Gastrocnemius medialis (tissue), 4 donors: ENCODE measurements around the gene AOC2. TPM values are rescaled to one million over a fixed set of nuclear protein-coding genes. Genes with fewer than 3 reads are reported as not detected.
A peak's percentile ranks its signal among the peaks of the same experiment; 100 is the strongest.

ENCODE experiments used
- ATAC-seq, 2 donors: fragments of 150-250 bp; one replicate each; pipeline ENCODE4 v1.9.1; 2016
- DNase-seq, 2 donors: peaks; one replicate each; pipeline ENCODE4 v3.0.0-alpha.2; 2019
- H3K27ac ChIP-seq, 4 donors: fragments of 200-600 bp; sonication (generic); 1 replicate in 1 of 4; 2 replicates in 3 of 4; pipeline ENCODE4 v1.5.1; 2016 to 2018; ENCODE audit warnings: mild to moderate bottlenecking in 2 of 4, moderate library complexity in 1 of 4
- H3K27me3 ChIP-seq, 3 donors: fragments of 200-600 bp; sonication (generic) in 2 of 3; 1 replicate in 1 of 3; 2 replicates in 2 of 3; pipeline versions ENCODE4 v1.5.1 to v1.6.0; 2016 to 2019; ENCODE audit warnings: mild to moderate bottlenecking in 1 of 3, moderate library complexity in 1 of 3
- H3K36me3 ChIP-seq, 2 donors: fragments of 200-600 bp; sonication (generic) in 1 of 2; one replicate each; pipeline ENCODE4 v1.5.1; 2017 to 2018
- H3K4me1 ChIP-seq, 2 donors: fragments of 200-600 bp; sonication (generic) in 1 of 2; one replicate each; pipeline ENCODE4 v1.5.1; 2016 to 2017; ENCODE audit warnings: mild to moderate bottlenecking in 2 of 2
- H3K4me3 ChIP-seq, 4 donors: fragments of 200-600 bp; sonication (generic) in 3 of 4; 1 replicate in 1 of 4; 2 replicates in 3 of 4; pipeline ENCODE4 v1.5.1; 2016 to 2019; ENCODE audit warnings: mild to moderate bottlenecking in 2 of 4
- H3K9me3 ChIP-seq, 3 donors: fragments of 200-600 bp; sonication (generic) in 2 of 3; 1 replicate in 1 of 3; 2 replicates in 2 of 3; pipeline ENCODE4 v1.5.1; 2016 to 2019
- POLR2A ChIP-seq, 2 donors: fragments of 450-650 bp; IDR thresholded peaks; one replicate each; pipeline ENCODE4 v1.6.1; 2017; ENCODE audit warnings: antibody characterized with exemption in 2 of 2, mild to moderate bottlenecking in 2 of 2, moderate library complexity in 2 of 2
- in situ Hi-C, 4 donors: fragments of 200-750 bp; cut with MboI; loops; one replicate each; pipeline versions ENCODE4 v1.15.0 to v1.8.0; 2017; ENCODE audit warnings: low sequenced_read_pairs in 4 of 4
- intact Hi-C: fragments of 100-400 bp; cut with DNase I; formaldehyde crosslinking; loops from one replicate; pipeline ENCODE4 v1.15.1; 2023; ENCODE audit warnings: low total_unique reads
- total RNA-seq, 4 donors: library from RNA; depleted of rRNA; stranded (reverse); fragments of >200 nt; gene quantifications; one replicate each; pipeline versions ENCODE4 v1.1.0 to v1.2.3, GENCODE V29; 2016
- TF ChIP-seq, protein P1 (sequence below), 5 experiments: fragments of 450-650 bp in 3 of 5; fragments of 200-600 bp in 2 of 5; sonication (generic) in 2 of 5; IDR thresholded peaks in 4 of 5; conservative IDR thresholded peaks in 1 of 5; 1 replicate in 4 of 5; 2 replicates in 1 of 5; pipeline ENCODE4 v1.5.1; 2016 to 2019; ENCODE audit warnings: antibody characterized with exemption in 5 of 5, mild to moderate bottlenecking in 3 of 5, moderate library complexity in 3 of 5

Gene AOC2
- total RNA-seq, 4 donors from 2014 or later, result 0.81 to 1.2 (median 1.0) TPM

- Histone ChIP-seq H3K27me3 (no peaks in the 10 kb centered on the region), H3K4me3 (no peak overlapping the region), H3K4me1 (no peaks in the 10 kb centered on the region), H3K27ac (no peak overlapping the region), H3K36me3 (peaks cover 0 to 82% of the 10 kb centered on the region in 2 donors), H3K9me3 (no peaks in the 10 kb centered on the region)
- no peak for ATAC-seq
- in situ Hi-C loops (loop anchor here (5.0 to 10.0 kb wide), 3 partner anchors 83 to 95 kb away; no protein-coding TSS in a partner anchor), intact Hi-C loops (loop anchor here (2.0 kb wide), 1 partner anchor 87 kb away; no protein-coding TSS in a partner anchor)
- no peak for TF ChIP-seq POLR2A (IDR thresholded peaks at IDR 0.05)
- TF ChIP-seq, protein P1, sequence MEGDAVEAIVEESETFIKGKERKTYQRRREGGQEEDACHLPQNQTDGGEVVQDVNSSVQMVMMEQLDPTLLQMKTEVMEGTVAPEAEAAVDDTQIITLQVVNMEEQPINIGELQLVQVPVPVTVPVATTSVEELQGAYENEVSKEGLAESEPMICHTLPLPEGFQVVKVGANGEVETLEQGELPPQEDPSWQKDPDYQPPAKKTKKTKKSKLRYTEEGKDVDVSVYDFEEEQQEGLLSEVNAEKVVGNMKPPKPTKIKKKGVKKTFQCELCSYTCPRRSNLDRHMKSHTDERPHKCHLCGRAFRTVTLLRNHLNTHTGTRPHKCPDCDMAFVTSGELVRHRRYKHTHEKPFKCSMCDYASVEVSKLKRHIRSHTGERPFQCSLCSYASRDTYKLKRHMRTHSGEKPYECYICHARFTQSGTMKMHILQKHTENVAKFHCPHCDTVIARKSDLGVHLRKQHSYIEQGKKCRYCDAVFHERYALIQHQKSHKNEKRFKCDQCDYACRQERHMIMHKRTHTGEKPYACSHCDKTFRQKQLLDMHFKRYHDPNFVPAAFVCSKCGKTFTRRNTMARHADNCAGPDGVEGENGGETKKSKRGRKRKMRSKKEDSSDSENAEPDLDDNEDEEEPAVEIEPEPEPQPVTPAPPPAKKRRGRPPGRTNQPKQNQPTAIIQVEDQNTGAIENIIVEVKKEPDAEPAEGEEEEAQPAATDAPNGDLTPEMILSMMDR (IDR thresholded peaks at IDR 0.05 in 4 of 5, conservative IDR thresholded peaks at IDR 0.05 in 1 of 5), result no peak
- DNase-seq, result no peak
These were observed 2.2 kb upstream of the AOC2 start for GRCh38 chr17:42841975-42842685.

- DNase-seq (no peak), ATAC-seq (peak; percentile 58 to 83)
- no peak for TF ChIP-seq POLR2A (IDR thresholded peaks at IDR 0.05)
- TF ChIP-seq, protein P1 (IDR thresholded peaks at IDR 0.05 in 4 of 5, conservative IDR thresholded peaks at IDR 0.05 in 1 of 5), result peak; percentile 83 to 91 (median 89)
- H3K4me3 ChIP-seq, result no peak overlapping the region
- no peaks in the 10 kb centered on the region for H3K27me3 ChIP-seq
- H3K36me3 ChIP-seq, result peaks cover 0 to 69% of the 10 kb centered on the region in 2 donors
- H3K27ac ChIP-seq, result no peak overlapping the region
- no peaks in the 10 kb centered on the region for H3K9me3 ChIP-seq
- H3K4me1 ChIP-seq, result no peaks in the 10 kb centered on the region
- in situ Hi-C loops (loop anchor here (5.0 to 10.0 kb wide), 3 partner anchors 81 to 94 kb away; no protein-coding TSS in a partner anchor), intact Hi-C loops (loop anchor here (1.0 to 2.0 kb wide), 3 partner anchors 85 to 155 kb away; partner anchors contain the start of gene RPL27)
These were observed 934 bp upstream of the AOC2 start for GRCh38 chr17:42843358-42843934.

DNA sequence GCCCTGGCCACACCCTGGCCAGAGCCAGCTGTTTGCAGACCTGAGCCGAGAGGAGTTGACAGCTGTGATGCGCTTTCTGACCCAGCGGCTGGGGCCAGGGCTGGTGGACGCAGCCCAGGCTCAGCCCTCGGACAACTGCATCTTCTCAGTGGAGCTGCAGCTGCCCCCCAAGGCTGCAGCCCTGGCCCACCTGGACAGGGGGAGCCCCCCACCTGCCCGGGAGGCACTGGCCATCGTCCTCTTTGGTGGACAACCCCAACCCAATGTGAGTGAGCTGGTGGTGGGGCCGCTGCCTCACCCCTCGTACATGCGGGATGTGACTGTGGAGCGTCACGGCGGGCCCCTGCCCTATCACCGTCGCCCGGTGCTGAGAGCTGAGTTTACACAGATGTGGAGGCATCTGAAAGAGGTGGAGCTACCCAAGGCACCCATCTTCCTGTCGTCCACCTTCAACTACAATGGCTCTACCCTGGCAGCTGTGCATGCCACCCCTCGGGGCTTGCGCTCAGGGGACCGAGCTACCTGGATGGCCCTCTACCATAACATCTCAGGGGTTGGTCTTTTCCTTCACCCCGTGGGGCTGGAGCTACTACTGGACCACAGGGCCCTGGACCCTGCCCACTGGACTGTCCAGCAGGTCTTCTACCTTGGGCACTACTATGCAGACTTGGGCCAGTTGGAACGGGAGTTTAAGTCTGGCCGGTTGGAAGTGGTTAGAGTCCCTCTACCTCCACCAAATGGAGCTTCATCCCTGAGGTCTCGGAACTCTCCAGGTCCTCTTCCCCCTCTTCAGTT, 578 bp downstream of the AOC2 start:
- H3K27me3 ChIP-seq, result no peaks in the 10 kb centered on the region
- in situ Hi-C loops, result loop anchor here (5.0 to 10.0 kb wide), 3 partner anchors 80 to 92 kb away; no protein-coding TSS in a partner anchor
- H3K36me3 ChIP-seq, result peaks cover 0 to 54% of the 10 kb centered on the region in 2 donors
- no peak overlapping the region for H3K27ac ChIP-seq
- no peak for ATAC-seq
- no peak for TF ChIP-seq POLR2A (IDR thresholded peaks at IDR 0.05)
- TF ChIP-seq, protein P1 (IDR thresholded peaks at IDR 0.05 in 4 of 5, conservative IDR thresholded peaks at IDR 0.05 in 1 of 5), result no peak
- no peaks in the 10 kb centered on the region for H3K9me3 ChIP-seq
- intact Hi-C loops, result no loop called here
- DNase-seq, result no peak
- H3K4me3 ChIP-seq, result no peak overlapping the region
- no peaks in the 10 kb centered on the region for H3K4me1 ChIP-seq

- TF ChIP-seq, protein P1 (IDR thresholded peaks at IDR 0.05 in 4 of 5, conservative IDR thresholded peaks at IDR 0.05 in 1 of 5), result no peak
- no peak for TF ChIP-seq POLR2A (IDR thresholded peaks at IDR 0.05)
- H3K4me1 ChIP-seq, result peaks cover 0 to 3% of the 10 kb centered on the region in 2 donors
- H3K4me3 ChIP-seq, result no peak overlapping the region
- in situ Hi-C loops, result loop anchor here in 1 of 4 donors (10.0 kb wide), 1 partner anchor 79 kb away; no protein-coding TSS in a partner anchor
- peaks cover 0 to 48% of the 10 kb centered on the region in 2 donors for H3K36me3 ChIP-seq
- no peak for ATAC-seq
- no peaks in the 10 kb centered on the region for H3K27me3 ChIP-seq
- no peak overlapping the region for H3K27ac ChIP-seq
- H3K9me3 ChIP-seq, result no peaks in the 10 kb centered on the region
- intact Hi-C loops, result no loop called here
- DNase-seq, result no peak
These were observed 1.2 kb downstream of the AOC2 start for GRCh38 chr17:42845556-42845917.
